NCI-H510A treated with DMSO at 0.1 percent for 48 hours (cell line): ENCODE data around the gene PUDP.
A peak's percentile ranks its signal among the peaks of the same experiment; 100 is the strongest.

ENCODE experiments used
- DNase-seq: peaks from one replicate; lab custom pipeline; 2025; lab: John Stamatoyannopoulos, UW

Gene PUDP

DNA sequence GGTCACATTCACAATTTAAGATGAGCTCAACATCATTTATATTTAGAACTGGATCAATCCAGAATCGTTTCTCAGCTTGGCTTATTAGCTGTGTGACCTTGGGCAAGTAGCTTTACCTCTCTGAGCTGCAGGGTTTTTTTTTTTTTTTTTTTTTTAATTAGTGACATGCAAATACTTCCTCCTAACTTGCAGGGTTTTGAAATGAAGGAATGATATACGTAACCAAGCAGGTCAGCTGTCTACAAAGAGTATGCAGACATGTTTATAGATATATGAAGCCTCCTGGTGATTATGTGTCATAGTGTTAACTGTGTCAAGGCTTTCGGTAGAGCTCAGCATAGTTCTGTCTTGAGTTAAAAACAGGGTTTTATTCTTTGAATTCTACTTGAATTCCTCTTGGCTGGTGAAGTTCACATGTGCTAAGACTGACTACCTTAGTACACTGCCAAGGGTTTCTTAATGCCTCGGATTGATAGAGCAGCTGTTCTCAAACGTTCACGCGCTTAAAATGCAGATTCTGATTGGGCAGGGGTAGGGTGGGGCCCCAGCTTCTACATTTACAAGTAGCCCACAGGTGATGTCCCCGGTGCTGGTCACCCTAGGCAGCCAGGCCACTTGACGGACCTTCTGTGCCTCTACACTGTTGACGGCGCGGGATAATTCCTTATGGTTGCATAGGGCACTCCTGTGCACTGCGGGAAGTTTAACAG is 1.1 kb downstream of the PUDP start:
- no peak for DNase-seq

DNA sequence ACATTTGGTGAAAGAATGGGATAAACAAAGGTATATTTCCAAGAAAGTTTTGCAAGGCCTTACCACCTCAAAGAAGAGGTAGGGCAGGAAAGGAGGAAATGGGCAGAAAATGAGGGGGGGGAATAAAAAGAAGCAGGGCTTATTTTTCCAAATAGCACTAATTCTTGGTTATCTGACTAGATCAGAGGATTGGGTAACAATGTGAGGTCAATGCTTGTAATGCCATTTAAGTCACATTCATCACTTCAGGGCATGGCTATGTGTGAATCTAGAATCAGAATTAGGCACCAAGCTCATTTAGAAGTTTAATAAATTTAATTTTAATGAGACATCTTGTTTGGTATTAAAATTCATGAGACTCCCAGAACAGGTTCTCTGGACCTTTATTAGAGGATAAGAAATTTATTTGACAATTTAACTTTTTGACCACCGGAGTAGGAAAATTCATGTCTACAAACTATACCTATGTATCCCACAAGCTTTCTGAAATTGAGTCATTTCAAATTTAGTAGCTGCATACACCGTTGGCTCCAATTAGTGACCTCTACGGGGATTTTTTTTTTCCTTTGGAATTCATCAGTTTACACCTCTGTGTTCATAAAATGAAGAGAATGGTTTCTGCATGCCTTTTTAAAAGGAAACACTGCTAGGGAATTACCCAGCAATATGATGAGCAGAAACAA is 1.8 kb downstream of the PUDP start:
- no peak for DNase-seq

DNA sequence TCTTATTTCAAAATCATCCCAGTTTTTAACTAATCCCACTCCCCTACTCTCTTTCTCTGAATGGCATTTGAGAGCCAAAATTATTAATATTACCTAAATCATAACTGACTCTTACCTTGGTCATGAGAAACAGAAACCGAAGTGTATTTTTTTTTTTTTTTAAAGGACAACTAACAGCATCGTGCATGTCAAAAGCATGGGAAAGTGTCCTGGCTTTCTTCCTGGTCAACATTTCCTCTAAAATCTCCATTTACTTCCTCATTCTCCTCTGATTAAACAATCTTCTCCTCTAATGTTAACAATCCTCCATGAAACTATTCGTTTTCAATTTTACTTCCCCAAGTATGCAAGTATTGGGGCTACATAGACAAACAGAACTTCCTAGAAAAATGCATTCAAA is 2.5 kb downstream of the PUDP start:
- no peak for DNase-seq

DNA sequence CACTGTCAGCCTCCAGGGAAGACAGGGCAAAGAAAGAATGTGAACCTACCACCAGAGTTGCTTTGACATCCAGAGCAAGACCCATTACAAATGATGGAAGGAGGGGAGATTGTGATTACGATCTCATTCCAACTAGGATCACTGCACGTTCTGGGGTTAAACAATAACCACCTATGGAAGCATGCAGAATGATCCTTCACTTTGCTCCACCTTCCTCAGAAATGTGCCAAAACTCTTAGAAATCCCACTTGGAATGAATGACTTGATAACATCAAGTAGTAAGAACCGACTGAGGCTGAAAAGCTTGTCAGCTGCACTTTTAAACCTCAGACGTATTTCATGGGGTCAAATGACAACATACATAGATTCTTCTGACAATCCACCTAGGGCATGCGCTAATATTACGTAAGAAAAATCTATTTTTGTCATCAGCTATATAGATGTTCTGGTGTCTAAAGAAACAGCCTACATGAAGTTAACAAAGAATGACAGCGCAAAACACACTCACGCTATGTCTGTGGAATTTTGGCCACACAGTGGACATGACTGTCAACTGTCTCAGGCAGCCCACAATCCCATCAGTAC is 3.9 kb downstream of the PUDP start:
- DNase-seq, result no peak

DNA sequence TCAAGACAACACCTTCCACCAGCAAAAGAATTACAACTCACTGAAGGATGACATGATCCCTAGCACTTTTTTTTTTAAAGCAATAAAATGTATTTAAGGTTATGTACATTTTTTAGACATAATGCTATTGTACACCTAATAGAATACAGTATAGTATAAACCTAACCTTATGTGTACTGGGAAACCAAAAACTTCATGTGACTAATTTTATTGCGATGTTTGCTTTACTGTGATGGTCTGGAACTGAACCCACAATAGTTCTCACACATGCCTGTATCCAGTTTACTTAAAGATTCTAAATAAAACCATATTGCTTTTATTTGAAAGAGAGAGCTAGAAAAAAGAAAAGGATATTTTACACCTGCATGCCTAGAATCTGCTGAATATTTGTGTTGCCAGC is 4.9 kb downstream of the PUDP start:
- no peak for DNase-seq

DNA sequence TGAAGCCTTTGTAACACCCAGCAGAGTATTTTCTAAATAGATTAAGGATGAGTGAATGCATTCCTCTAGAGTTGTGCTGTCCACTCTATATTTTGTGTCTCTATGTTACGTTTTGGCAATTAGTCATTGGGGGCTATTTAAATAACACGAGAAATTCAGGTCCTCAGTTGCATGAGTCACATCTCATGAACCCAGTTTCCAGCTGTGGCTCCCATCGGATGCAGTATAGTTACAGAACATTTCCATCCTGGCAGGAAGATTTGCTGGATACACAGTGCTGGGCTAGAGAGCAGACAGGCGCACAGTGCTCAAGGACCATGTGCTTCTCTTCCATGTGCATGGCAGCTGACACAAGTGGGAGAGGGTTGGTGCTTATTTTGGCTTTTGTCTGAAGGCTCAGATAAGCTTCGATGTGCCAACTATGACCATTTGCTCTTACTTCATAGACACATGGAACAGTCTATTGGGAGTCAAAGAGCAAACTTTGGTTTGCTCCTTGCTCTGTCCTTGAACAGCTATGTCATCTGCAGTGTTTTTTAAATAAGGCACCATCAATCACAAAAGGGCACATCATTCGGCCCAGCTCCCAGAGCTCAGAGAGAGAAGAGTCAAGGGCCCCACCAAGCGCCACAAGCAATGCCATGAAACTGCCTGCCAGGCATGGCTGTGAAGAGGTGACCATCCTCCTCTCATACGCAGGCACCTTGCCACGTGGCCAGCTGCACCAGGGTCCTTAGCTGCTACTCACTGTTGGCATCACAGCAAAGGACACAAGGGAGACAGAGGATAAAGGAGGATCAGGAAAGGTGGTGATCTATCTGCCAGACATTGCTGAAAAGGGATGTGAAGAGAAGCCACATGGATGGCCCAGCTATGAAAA is 8.5 kb downstream of the PUDP start:
- DNase-seq, result no peak

DNA sequence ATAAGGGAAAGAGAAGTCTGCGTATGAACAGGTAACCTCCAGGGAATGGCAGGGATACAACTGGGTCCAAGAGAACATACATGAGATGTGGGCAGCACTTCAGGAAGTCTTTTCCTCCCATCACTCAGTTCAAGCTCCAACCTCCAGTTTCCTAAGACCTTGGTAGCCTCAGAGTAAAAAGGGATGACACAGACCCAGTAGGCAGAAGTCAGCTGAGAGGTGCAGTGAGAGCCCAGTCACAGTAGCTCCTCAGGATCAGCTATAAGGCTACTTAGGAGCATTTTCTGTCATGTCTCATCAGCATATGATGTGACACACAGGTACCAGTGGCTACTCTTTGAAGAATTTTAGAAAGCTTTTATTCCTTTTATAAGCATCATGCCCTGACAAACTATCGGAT is 13.0 kb downstream of the PUDP start:
- no peak for DNase-seq

DNA sequence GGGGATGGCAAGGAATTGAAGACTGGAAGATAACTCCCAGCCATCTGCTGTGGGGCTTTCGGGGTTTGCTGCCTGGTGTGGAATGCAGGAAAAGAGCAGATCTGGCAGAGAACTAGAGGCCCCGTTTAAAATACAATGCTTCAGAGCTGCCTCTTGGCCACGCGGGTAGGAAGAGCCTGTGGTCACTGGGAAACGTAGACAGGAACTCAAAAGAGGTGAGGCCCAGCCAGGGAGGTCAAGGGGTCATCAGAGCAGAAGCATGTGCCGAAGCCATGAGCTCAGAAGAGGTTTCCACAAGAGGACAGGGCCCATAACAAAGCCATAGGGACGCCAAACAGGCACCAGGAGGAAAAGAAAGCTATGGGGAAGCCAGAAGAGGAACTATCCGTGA is 14.9 kb downstream of the PUDP start:
- DNase-seq, result no peak

DNA sequence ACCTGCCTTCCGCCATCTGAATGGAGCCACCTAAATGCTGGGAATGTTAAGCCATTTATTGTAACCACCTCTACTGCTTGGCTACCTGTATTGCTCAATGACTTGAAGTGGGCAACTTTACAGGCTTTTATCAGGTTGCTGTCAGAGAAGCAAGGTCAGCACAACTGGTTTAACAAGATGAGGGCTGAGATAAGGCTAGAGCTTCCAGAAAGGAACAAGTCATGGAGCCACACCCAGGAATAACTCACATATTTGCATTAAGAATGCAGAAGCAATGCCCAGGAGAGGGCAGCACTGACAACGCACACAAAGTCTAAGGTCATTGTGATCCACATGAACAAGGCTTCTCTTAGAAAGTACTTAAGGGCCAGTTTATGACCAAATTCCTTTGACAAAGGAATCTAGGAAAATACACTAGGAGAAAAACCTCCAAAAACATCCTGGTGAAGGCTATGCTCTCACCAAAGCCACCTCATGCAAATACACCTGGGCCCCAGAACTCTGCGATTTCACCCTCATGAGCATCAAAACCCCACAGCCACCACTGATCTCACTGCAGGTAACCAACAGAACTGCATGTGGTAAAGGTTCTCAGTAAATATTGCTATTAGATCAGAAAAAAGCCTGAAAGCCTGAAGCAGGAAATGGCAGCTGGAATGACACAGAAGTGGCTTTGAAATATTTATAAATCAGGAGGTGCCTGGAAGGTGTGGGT is 15.5 kb downstream of the PUDP start:
- DNase-seq, result peak; percentile 73

DNA sequence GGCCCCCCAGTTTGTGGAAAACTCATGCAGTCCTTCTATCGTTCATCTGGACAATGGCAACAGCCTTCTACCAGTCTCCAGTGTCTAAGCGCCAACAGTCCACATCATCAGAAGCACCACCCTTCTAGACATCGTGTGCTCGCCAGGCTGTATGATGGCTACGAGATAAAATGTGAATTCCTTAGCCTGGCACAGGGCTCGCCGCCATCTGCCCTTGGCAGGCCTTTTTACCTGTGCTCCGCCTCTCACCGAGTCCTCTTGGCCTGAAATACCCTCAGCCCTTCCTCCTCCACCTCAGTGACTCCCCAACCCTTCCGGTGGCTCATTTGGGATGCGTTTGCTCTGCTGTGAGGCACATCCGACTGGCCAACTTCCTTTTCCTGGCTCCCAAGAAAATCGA is 16.3 kb downstream of the PUDP start:
- DNase-seq, result no peak

DNA sequence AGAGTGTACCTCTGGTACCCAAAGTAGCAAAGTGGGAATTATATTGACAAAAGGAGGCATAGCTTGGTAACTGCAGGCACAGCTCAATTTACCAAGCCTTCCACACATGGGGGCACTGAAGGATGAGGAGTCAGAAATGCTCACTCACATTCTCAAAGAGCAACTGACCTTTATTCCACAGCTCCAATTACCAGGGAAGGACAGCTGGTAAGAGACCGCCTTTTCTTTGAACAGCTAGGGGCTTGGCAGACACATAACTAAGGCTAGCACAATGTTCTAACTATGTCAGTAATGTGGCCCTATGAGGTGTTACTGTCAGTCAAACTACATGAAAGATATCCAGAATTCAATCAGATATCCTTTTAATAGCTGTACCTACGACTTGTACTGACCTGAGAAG is 20.9 kb downstream of the PUDP start:
- DNase-seq, result no peak

DNA sequence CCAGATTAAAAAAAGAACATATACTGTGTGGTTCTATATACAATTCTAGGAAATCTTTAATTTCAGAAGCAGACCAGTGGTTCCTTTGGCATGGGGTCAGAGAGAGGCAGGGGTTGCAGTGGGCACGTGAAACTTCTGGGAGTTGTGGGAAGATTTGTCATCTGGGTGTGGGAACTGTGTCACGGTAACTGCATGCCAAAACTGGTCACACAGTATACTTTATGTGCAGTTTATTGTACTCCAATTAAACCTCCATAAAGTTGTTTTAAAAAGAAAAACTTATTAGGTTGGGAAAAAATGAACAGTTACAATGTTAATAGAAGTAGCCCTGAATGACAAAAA is 27.1 kb downstream of the PUDP start:
- DNase-seq, result no peak

DNA sequence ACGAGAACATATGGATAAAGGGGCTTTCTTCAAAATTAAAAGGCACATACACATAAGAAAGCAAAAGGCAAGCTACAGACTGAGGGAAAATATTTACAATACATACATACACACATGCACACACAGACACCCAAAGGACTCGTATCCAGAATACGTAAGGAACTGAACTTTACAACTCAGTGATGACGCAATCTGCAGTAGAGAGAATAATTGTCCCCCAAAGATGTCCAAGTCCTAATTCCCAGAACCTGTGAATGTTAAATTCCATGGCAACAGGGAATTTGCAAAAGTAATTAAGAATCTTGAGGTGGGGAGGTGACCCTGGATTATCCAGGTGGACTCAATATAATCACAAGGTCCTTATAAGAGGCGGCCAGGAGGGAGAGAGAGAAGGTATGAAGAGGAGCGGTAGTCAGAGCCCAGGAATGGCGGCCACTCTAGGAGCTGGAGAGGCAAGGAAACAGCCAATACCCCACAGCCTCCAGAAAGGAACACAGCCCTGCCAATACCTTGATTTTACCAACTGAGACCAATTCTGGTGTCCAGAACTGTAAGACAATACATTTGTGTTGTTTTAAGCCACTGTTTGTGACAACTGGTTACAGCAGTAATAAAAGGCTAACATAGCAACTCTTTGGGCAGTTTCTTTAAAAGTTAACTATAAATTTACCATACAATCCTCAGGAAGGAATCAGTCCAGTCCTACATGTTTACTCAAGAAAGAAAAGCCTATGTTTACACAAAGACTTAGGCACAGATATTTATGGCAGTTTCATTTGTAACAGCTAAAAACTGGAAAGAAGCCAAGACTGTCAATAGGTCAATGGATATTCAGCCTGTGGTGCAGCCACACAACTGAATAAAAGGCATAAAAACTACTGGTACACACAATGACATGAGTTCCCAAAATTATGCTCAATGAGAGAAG is 27.7 kb downstream of the PUDP start:
- peak; percentile 71 for DNase-seq

DNA sequence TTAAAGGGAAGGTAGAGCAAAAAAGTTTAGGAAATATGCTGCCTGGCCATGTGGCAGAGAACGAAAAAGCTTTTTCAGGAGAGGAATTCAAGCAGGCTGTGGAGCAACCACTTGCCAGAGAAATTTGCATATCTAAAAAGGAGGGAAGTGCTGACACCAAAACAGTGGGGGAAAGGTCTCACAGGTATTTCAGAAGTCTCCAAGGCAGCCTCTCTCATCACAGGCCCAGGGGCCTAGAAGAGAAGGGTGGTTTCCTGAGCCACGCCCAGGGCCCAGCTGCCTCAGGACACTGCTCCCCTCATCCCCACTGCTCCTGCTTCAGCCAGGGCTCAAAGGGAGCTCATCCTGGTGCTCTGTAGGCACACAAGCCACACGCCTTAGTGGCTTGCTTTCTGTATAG is 30.4 kb downstream of the PUDP start:
- no peak for DNase-seq

DNA sequence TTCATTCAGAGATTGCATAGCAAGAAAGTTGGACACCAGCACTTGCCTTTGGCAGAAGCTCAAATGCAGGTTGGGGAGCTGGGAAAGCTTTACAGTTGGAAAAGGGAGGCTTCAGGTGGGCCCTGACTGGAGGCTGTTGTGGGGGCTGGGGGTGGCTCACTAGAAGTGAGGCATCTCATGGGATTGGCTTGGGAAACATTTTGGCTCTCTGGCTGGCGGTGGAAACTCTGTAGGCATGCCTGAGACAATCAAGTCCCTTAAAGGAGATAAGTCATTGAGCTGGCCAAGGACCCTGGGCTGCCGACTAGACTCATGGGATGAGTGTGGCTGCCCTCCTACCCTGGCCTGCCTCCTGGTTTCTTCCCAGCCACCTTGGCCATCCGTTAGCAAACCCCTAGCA is 31.9 kb downstream of the PUDP start:
- DNase-seq, result no peak

DNA sequence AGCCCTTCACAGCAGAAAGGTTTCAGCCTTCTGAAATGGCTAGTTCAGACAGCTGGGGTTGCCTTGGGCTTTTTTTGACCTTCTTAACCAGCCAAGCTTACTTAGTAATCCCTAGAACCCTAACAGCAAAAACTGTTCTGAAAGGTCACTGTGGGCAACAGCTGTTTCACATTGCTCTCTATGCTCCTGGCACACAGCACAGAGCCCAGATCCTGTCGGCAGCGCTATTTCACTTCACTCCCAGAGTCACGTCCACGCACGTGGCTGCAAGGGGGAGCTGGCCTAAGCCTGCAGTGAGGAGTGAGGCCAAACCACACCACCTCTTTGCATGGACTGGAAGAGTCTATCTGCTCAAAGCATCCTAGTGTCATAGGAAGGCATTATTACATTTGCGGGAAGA is 32.4 kb downstream of the PUDP start:
- DNase-seq, result no peak

DNA sequence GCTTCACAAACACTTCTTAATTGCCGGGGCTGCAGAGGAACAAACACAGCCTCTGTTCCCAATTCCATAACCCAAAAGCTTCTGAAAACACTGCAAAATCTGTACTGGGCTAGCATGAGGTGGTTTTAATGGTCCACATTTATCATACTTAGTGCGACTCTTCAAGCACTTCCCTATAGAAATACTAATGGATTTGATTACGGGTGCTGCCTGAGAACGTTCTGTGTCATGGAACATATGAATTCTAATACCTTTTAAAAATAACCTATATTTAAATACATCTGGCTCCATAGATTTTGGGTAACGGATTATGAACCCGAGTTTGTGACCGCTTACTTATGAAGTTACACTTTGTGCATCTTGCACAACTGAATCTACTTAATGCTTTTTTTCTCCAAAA is 35.9 kb downstream of the PUDP start:
- DNase-seq, result no peak

DNA sequence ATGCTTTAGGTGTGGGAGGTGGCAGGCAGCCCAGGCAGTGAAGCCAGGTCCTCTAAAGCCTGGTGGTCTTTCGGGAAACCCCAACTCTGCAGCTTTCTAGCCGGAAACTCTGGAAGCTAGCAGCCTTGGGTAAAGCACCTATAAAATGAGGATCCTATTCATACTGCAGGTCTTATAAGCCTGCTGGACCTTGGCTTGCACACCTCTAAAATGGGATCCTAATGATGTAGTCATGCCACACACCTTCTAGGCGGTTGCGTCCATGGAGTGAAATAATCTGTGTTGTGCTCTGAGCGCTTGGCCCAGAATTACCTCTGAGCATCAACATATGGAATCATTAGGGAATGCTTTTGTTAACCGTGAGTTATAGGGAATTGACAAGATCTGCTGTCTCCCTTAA is 36.4 kb downstream of the PUDP start:
- no peak for DNase-seq

DNA sequence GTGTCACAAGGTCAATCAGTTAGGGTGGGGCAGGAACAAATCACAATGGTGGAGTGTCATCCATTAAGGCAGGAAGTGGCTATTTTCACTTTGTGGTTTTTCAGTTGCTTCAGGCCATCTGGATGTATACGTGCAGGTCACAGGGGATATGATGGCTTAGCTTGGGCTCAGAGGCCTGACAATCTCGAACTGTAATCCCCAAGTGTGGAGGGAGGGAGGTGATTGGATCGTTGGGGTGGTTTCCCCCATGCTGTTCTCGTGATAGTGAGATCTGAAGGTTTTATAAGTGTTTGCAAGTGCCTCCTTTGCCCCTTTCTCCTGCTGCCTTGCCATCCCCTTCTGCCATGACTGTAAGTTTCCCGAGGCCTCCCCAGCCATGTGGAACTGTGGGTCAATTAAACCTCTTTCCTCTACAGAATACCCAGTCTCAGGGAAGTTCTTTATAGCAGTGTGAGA is 37.1 kb downstream of the PUDP start:
- DNase-seq, result no peak

DNA sequence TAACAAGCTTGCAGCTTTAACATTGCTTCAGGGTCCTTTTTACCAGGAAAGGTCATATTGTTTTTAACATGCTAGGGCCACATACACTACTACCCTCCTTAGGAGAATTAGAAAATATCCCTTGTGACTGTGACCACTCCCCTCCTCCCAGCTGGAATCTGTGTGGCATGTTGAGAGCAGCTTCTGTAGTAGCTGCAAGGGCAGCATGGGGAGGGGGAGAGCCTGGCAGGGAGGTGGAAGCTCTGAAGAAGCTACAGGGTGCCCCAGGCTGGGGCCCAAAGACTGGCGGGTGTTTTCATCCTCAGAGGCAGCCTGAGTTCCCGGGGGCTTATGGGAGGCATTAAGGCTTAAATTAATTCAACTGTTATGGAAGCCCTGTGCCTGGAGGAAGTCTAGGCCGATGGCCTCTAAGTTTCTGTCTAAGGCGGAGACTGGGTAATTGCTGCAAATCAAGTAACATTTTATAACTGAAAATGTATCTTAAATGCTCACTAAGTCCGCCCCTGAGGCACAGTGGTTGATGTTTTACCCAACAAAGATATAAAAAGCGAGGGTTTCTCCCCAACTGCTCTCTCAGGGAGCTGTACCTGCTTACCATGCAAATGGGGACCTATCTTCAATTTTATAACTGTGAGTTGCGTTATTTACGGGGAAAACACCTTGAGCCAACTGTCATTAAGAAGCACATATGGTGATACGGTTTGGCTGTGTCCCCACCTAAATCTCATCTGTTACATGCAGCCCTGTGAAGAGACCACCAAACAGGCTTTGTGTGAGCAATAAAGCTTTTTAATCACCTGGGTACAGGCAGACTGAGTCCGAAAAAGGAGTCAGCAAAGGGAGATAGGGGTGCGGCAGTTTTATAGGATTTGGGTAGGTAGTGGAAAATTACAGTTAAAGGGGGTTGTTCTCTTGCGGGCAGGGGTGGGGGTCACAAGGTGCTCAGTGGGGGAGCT is 37.8 kb downstream of the PUDP start:
- no peak for DNase-seq
